Brain microvascular endothelial cell (primary cell): ENCODE results near the gene SEMA5A.

ENCODE experiments used
- DNase-seq: peaks from one replicate; pipeline ENCODE4 v3.0.0-alpha.2; 2020
- H3K27ac ChIP-seq: fragments of 250-450 bp; sonication (Bioruptor Pico); 2 replicates; pipeline ENCODE4 v1.5.1; 2020; ENCODE audit warnings: mild to moderate bottlenecking, moderate library complexity
- H3K27me3 ChIP-seq: fragments of 250-450 bp; sonication (Bioruptor Pico); replicated peaks from 2 replicates; pipeline ENCODE4 v1.5.1; 2020; ENCODE audit warnings: mild to moderate bottlenecking
- H3K36me3 ChIP-seq: fragments of 250-450 bp; sonication (Bioruptor Pico); replicated peaks from 2 replicates; pipeline ENCODE4 v1.5.1; 2020; ENCODE audit warnings: mild to moderate bottlenecking
- H3K4me3 ChIP-seq: 2 replicates; pipeline ENCODE4 v1.5.1; 2011; ENCODE audit warnings: low read depth, mild to moderate bottlenecking, control low read depth, low read length, moderate library complexity
- CTCF ChIP-seq: IDR thresholded peaks from 2 replicates; pipeline ENCODE4 v1.5.1; 2011; ENCODE audit warnings: low read depth, mild to moderate bottlenecking, moderate library complexity, low read length, control low read depth, inconsistent platforms; ENCODE audit errors: missing control alignments
- in situ Hi-C: cut with HindIII; loops from 2 replicates; pipeline ENCODE4 v1.10.0; 2017; ENCODE audit warnings: low sequenced_read_pairs, low pct_ligation_motif_present

The SEMA5A gene

GRCh38 chr5:9174446-9174845 lies 371.4 kb downstream of the SEMA5A start:
- H3K27ac ChIP-seq: peak overlapping the region; percentile 85
- DNase-seq: peak; percentile 16
- no peak for TF ChIP-seq CTCF
- H3K27me3 ChIP-seq: no peaks in the 10 kb centered on the region
- H3K4me3 ChIP-seq: no peak overlapping the region
- in situ Hi-C loops: no loop called here
- no peaks in the 10 kb centered on the region for H3K36me3 ChIP-seq

GRCh38 chr5:9173281-9174048 lies 372.4 kb downstream of the SEMA5A start:
- no peaks in the 10 kb centered on the region for H3K36me3 ChIP-seq
- H3K27me3 ChIP-seq: no peaks in the 10 kb centered on the region
- TF ChIP-seq CTCF: no peak
- peak; percentile 80 for DNase-seq
- no peak overlapping the region for H3K4me3 ChIP-seq
- in situ Hi-C loops: no loop called here
- peak overlapping the region; percentile 85 for H3K27ac ChIP-seq

GRCh38 chr5:9170026-9170425 lies 375.8 kb downstream of the SEMA5A start:
- no peaks in the 10 kb centered on the region for H3K27me3 ChIP-seq
- in situ Hi-C loops: no loop called here
- DNase-seq: no peak
- H3K4me3 ChIP-seq: no peak overlapping the region
- no peaks in the 10 kb centered on the region for H3K36me3 ChIP-seq
- H3K27ac ChIP-seq: no peak overlapping the region
- no peak for TF ChIP-seq CTCF

GRCh38 chr5:9169557-9169902 lies 376.3 kb downstream of the SEMA5A start:
- Histone ChIP-seq H3K27ac (no peak overlapping the region), H3K36me3 (no peaks in the 10 kb centered on the region), H3K27me3 (no peaks in the 10 kb centered on the region), H3K4me3 (no peak overlapping the region)
- in situ Hi-C loops: no loop called here
- no peak for TF ChIP-seq CTCF
- DNase-seq: no peak

GRCh38 chr5:9168791-9169556 lies 376.9 kb downstream of the SEMA5A start:
- no peaks in the 10 kb centered on the region for H3K27me3 ChIP-seq
- DNase-seq: no peak
- H3K27ac ChIP-seq: no peak overlapping the region
- in situ Hi-C loops: no loop called here
- H3K4me3 ChIP-seq: no peak overlapping the region
- H3K36me3 ChIP-seq: no peaks in the 10 kb centered on the region
- TF ChIP-seq CTCF: no peak
